ENCODE measurements around the gene ZCCHC2.

- TF ChIP-seq CTCF (IDR thresholded peaks at IDR 0.05) = no peak
- no peak for TF ChIP-seq EZH2 (IDR thresholded peaks at IDR 0.05)
Observed at GRCh38 chr18:62545098-62545497, 22.3 kb downstream of the ZCCHC2 start.
